GM12878 (cell line): ENCODE results near the gene BCCIP.

ENCODE experiments used
- GABPA ChIP-seq: IDR thresholded peaks from 2 replicates; pipeline ENCODE4 v1.6.1; 2014; ENCODE audit warnings: antibody characterized with exemption, low read depth, mild to moderate bottlenecking, inconsistent platforms
- MXI1 ChIP-seq: fragments of 150-350 bp; IDR thresholded peaks from 2 replicates; pipeline ENCODE4 v1.6.1; 2011; ENCODE audit warnings: low read depth, mild to moderate bottlenecking, inconsistent platforms, low read length, improper control_type of control experiment

DNA sequence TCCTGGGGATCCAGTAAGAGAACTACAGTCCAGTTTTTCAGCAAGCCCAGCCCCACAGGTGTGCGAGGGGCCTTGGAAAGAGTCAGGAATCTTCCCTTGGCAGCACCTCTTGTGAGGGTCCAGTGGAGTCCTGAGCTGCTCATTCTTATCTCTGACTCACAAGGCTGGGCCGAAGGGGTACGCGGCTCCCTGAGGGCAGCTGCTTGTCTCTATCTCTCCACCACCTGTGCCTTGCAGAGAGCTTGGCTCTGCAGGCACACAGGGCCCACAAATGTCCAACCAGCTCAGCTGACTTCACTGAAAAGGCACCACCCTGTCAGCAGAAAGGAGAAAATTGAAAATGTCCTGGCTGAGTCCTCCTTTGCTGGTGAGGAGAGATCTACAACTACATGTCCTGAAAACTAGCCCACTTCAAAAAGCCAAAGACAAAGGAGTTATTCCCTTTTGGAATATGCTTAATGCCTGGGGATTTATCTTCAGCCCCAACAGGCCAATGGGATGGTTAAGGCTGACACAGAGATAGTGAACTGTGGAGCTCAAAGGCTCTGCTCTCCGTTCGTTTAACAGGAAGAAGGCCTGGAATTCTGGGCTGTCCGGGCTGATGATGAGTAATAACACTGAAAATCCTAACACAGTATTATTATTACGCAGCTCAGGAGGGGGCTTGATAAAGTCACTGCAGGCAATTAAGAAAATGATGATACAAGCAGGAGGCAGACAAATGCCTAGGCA, 23.7 kb upstream of the BCCIP start:
- no peak for TF ChIP-seq MXI1
- TF ChIP-seq GABPA: no peak
